H9 (cell line): Measurements from ENCODE around the gene CCDC157. TPM values are rescaled to one million over a fixed set of nuclear protein-coding genes. Genes with fewer than 3 reads are reported as not detected.
A peak's percentile ranks its signal among the peaks of the same experiment; 100 is the strongest.

Experiments
- DNase-seq: peaks from one replicate; pipeline ENCODE4 v3.0.0-alpha.2; 2017
- H2AFZ ChIP-seq: one replicate; pipeline ENCODE4 v1.6.1; 2013; ENCODE audit warnings: mild to moderate bottlenecking, low read length, control low read depth, moderate library complexity
- H2AK5ac ChIP-seq: 2 replicates; pipeline ENCODE4 v1.6.1; 2013; ENCODE audit warnings: low read length, control low read depth, mixed read lengths; ENCODE audit not compliant: insufficient read length
- H2BK120ac ChIP-seq: one replicate; pipeline ENCODE4 v1.6.1; 2013; ENCODE audit warnings: low read depth, mild to moderate bottlenecking, low read length, control low read depth, inconsistent platforms; ENCODE audit not compliant: poor library complexity, severe bottlenecking
- H2BK12ac ChIP-seq: 2 replicates; pipeline ENCODE4 v1.6.1; 2013; ENCODE audit warnings: low read length, control low read depth, mixed read lengths, low read depth; ENCODE audit not compliant: insufficient read length
- H2BK15ac ChIP-seq: 2 replicates; pipeline ENCODE4 v1.6.1; 2013; ENCODE audit warnings: low read depth, low read length, control low read depth
- H2BK20ac ChIP-seq: one replicate; pipeline ENCODE4 v1.6.1; 2013; ENCODE audit warnings: low read depth, mild to moderate bottlenecking, low read length, control low read depth, inconsistent platforms; ENCODE audit not compliant: poor library complexity, severe bottlenecking
- H2BK5ac ChIP-seq: 2 replicates; pipeline ENCODE4 v1.6.1; 2013; ENCODE audit warnings: low read length, control low read depth, mixed read lengths; ENCODE audit not compliant: insufficient read length
- H3K14ac ChIP-seq: 2 replicates; pipeline ENCODE4 v1.6.1; 2013; ENCODE audit warnings: low read length, control low read depth; ENCODE audit not compliant: insufficient read depth
- H3K18ac ChIP-seq: 2 replicates; pipeline ENCODE4 v1.6.1; 2013; ENCODE audit warnings: low read depth, mild to moderate bottlenecking, mixed read lengths, low read length, control low read depth; ENCODE audit not compliant: insufficient read length
- H3K23ac ChIP-seq: 2 replicates; pipeline ENCODE4 v1.6.1; 2013; ENCODE audit warnings: low read length, control low read depth, mixed read lengths, low read depth; ENCODE audit not compliant: insufficient read length
- H3K23me2 ChIP-seq: 2 replicates; pipeline ENCODE4 v1.6.1; 2013; ENCODE audit warnings: low read depth, mild to moderate bottlenecking, mixed read lengths, low read length, control low read depth; ENCODE audit not compliant: insufficient read length, poor library complexity, severe bottlenecking
- H3K27ac ChIP-seq: 2 replicates; pipeline ENCODE4 v1.5.1; 2013; ENCODE audit warnings: low read length, control low read depth, mixed read lengths, low read depth; ENCODE audit not compliant: insufficient read length
- H3K27me3 ChIP-seq: 2 replicates; pipeline ENCODE4 v1.6.1; 2013; ENCODE audit warnings: low read length, control low read depth, inconsistent platforms; ENCODE audit not compliant: insufficient read depth
- H3K4ac ChIP-seq: 2 replicates; pipeline ENCODE4 v1.6.1; 2013; ENCODE audit warnings: low read depth, mild to moderate bottlenecking, control low read depth, inconsistent platforms, low read length, moderate library complexity
- H3K4me1 ChIP-seq: 2 replicates; pipeline ENCODE4 v1.6.1; 2013; ENCODE audit warnings: low read length, control low read depth, inconsistent platforms; ENCODE audit not compliant: insufficient read depth
- H3K4me2 ChIP-seq: 2 replicates; pipeline ENCODE4 v1.6.1; 2013; ENCODE audit warnings: low read length, control low read depth, mixed read lengths; ENCODE audit not compliant: insufficient read length, insufficient read depth
- H3K56ac ChIP-seq: 2 replicates; pipeline ENCODE4 v1.6.1; 2013; ENCODE audit warnings: low read depth, mild to moderate bottlenecking, mixed read lengths, low read length, control low read depth; ENCODE audit not compliant: insufficient read length
- H3K79me1 ChIP-seq: 2 replicates; pipeline ENCODE4 v1.6.1; 2013; ENCODE audit warnings: low read depth, mild to moderate bottlenecking, moderate library complexity, low read length, control low read depth, inconsistent platforms; ENCODE audit not compliant: insufficient read depth, poor library complexity, severe bottlenecking
- H3K79me2 ChIP-seq: 2 replicates; pipeline ENCODE4 v1.6.1; 2013; ENCODE audit warnings: low read length, control low read depth, inconsistent platforms; ENCODE audit not compliant: insufficient read depth
- H3K9ac ChIP-seq: 2 replicates; pipeline ENCODE4 v1.6.1; 2013; ENCODE audit warnings: low read length, control low read depth, mixed read lengths; ENCODE audit not compliant: insufficient read length; ENCODE audit errors: extremely low read depth
- H3K9me3 ChIP-seq: one replicate; pipeline ENCODE4 v1.6.1; 2013; ENCODE audit warnings: low read depth, low read length, inconsistent platforms; ENCODE audit not compliant: control insufficient read depth
- H3T11ph ChIP-seq: one replicate; pipeline ENCODE4 v1.6.1; 2013; ENCODE audit warnings: mild to moderate bottlenecking, low read length, control low read depth, inconsistent platforms
- H4K20me1 ChIP-seq: one replicate; pipeline ENCODE4 v1.6.1; 2013; ENCODE audit not compliant: control insufficient read depth, insufficient read length, insufficient read depth
- H4K5ac ChIP-seq: 2 replicates; pipeline ENCODE4 v1.6.1; 2013; ENCODE audit warnings: low read depth, mild to moderate bottlenecking, mixed read lengths, low read length, control low read depth; ENCODE audit not compliant: insufficient read length
- H4K8ac ChIP-seq: replicated peaks from 2 replicates; pipeline ENCODE4 v1.6.1; 2013; ENCODE audit warnings: low read length, control low read depth, mixed read lengths, low read depth; ENCODE audit not compliant: insufficient read length
- H4K91ac ChIP-seq: 2 replicates; pipeline ENCODE4 v1.6.1; 2013; ENCODE audit warnings: low read depth, mild to moderate bottlenecking, moderate library complexity, mixed read lengths, low read length, control low read depth; ENCODE audit not compliant: insufficient read length
- H3K27ac Mint-ChIP-seq, 3 experiments: 2 replicates in 2 of 3; 3 replicates in 1 of 3; pipeline ENCODE4 v1.8.0; 2020 to 2021; ENCODE audit warnings: mixed read lengths in 3 of 3, mild to moderate bottlenecking in 1 of 3, moderate library complexity in 1 of 3
- H3K27me3 Mint-ChIP-seq: 2 replicates; pipeline ENCODE4 v1.8.0; 2021; ENCODE audit warnings: low read depth, mild to moderate bottlenecking, moderate library complexity, mixed read lengths
- H3K36me3 Mint-ChIP-seq, 3 experiments: 2 replicates in 2 of 3; 3 replicates in 1 of 3; pipeline ENCODE4 v1.8.0; 2020 to 2021; ENCODE audit warnings: low read depth in 3 of 3, mixed read lengths in 3 of 3; ENCODE audit not compliant: insufficient read depth in 1 of 3
- H3K4me1 Mint-ChIP-seq, 2 experiments: 2 replicates each; pipeline ENCODE4 v1.8.0; 2020; ENCODE audit warnings: mixed read lengths in 2 of 2
- H3K4me3 Mint-ChIP-seq, 2 experiments: 2 replicates in 1 of 2; 3 replicates in 1 of 2; pipeline ENCODE4 v1.8.0; 2020 to 2021; ENCODE audit warnings: mild to moderate bottlenecking in 2 of 2, mixed read lengths in 2 of 2, moderate library complexity in 1 of 2
- H3K9me3 Mint-ChIP-seq, 2 experiments: 2 replicates in 1 of 2; 3 replicates in 1 of 2; pipeline ENCODE4 v1.8.0; 2020; ENCODE audit warnings: mild to moderate bottlenecking in 2 of 2, mixed read lengths in 2 of 2, moderate library complexity in 1 of 2
- CTCF ChIP-seq: fragments of 200-600 bp; sonication (generic); conservative IDR thresholded peaks from 3 replicates; pipeline ENCODE4 v1.8.0; 2021; ENCODE audit warnings: antibody characterized with exemption, mild to moderate bottlenecking
- WGBS: extraction: QIAGEN DNeasy Blood & Tissue Kit; methylation state at CpG from one replicate; pipeline ENCODE4 v1.1.7; 2013; ENCODE audit warnings: missing lambda C conversion rate, low lambda C conversion rate, mixed read lengths; ENCODE audit not compliant: insufficient read length; ENCODE audit errors: extremely low coverage; 5-methylcytosine and 5-hydroxymethylcytosine counted together
- total RNA-seq: library from RNA; stranded (reverse); gene quantifications from 2 replicates; pipeline ENCODE4 v1.2.1, GENCODE V29; 2021

Gene CCDC157
- total RNA-seq, 1 experiment from 2014 or later: 4.3 TPM

- H4K91ac ChIP-seq: no peak overlapping the region
- no peaks in the 10 kb centered on the region for H4K20me1 ChIP-seq
- WGBS: no CpG with 5 or more reads among the region's 2 CpGs
- H3K23me2 ChIP-seq: peaks cover 3% of the 10 kb centered on the region
- H3K36me3 Mint-ChIP-seq: no peaks in the 10 kb centered on the region
- DNase-seq: no peak
- no peak overlapping the region for H3K9ac ChIP-seq
- no peak overlapping the region for H3K27ac ChIP-seq
- H3T11ph ChIP-seq: no peak overlapping the region
- H3K18ac ChIP-seq: no peak overlapping the region
- no peak overlapping the region for H4K5ac ChIP-seq
- no peaks in the 10 kb centered on the region; the same call in 1 of the 2 replicates for H3K4me1 ChIP-seq
- H3K27me3 ChIP-seq: no peaks in the 10 kb centered on the region
- H2BK15ac ChIP-seq: no peak overlapping the region
- no peak overlapping the region for H3K14ac ChIP-seq
- H2AK5ac ChIP-seq: no peak overlapping the region
- H2AFZ ChIP-seq: no peak overlapping the region
- no peak overlapping the region for H3K23ac ChIP-seq
- no peaks in the 10 kb centered on the region; a peak in 1 of 5 replicates for H3K9me3 Mint-ChIP-seq
- no peaks in the 10 kb centered on the region for H3K27me3 Mint-ChIP-seq
- 0 out of 7 replicates have a peak overlapping the region, but pooled peaks of 1 of the 3 experiments have one; percentile 38 for H3K27ac Mint-ChIP-seq
- H4K8ac ChIP-seq: no peak overlapping the region
- no peak overlapping the region for H2BK20ac ChIP-seq
- no peak overlapping the region for H2BK5ac ChIP-seq
- no peak for TF ChIP-seq CTCF
- H3K79me1 ChIP-seq: no peaks in the 10 kb centered on the region
- H3K9me3 ChIP-seq: no peaks in the 10 kb centered on the region
- H3K4me3 Mint-ChIP-seq: no peak overlapping the region
- no peak overlapping the region for H3K4ac ChIP-seq
- H3K4me1 Mint-ChIP-seq: peaks cover 5 to 8% of the 10 kb centered on the region in 2 experiments
- no peak overlapping the region for H2BK120ac ChIP-seq
- H3K56ac ChIP-seq: no peak overlapping the region
- H3K79me2 ChIP-seq: no peaks in the 10 kb centered on the region
- no peak overlapping the region for H3K4me2 ChIP-seq
- H2BK12ac ChIP-seq: no peak overlapping the region
Observed at GRCh38 chr22:30315962-30316576, 40.7 kb upstream of the CCDC157 start.
